Prostate gland (tissue), 2 donors: ENCODE measurements around the gene CERCAM.

Experiments
- POLR2A ChIP-seq: fragments of 450-650 bp; IDR thresholded peaks from one replicate; pipeline ENCODE4 v1.6.1; 2016; ENCODE audit warnings: antibody characterized with exemption, mild to moderate bottlenecking
- TF ChIP-seq, protein P1 (sequence below), 4 experiments: fragments of 200-600 bp in 2 of 4; fragments of 450-650 bp in 2 of 4; sonication (generic) in 2 of 4; IDR thresholded peaks; 1 replicate in 3 of 4; 2 replicates in 1 of 4; pipeline ENCODE4 v1.5.1; 2016 to 2019; ENCODE audit warnings: antibody characterized with exemption in 4 of 4, mild to moderate bottlenecking in 2 of 4, moderate library complexity in 2 of 4

DNA sequence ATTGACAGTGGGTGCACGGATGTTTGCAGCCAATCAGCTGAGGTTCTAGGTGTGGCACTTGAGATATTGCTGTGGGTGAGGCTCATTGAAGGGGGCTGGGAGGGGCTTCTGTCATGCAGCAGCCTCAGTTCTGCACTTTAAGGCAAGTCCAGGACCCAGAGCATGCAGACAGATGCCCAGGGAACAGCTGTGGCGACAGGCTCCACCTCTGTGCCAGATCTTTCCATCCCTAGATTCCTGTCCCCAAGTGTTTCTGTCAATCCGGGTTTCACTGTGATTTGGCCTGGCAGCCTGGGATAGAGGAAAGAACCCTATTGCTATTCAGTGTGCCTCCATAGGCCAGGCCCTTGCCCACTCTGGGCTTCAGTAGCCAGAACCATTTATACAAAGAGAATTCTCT lies 20.8 kb upstream of the CERCAM start:
- TF ChIP-seq, protein P1, sequence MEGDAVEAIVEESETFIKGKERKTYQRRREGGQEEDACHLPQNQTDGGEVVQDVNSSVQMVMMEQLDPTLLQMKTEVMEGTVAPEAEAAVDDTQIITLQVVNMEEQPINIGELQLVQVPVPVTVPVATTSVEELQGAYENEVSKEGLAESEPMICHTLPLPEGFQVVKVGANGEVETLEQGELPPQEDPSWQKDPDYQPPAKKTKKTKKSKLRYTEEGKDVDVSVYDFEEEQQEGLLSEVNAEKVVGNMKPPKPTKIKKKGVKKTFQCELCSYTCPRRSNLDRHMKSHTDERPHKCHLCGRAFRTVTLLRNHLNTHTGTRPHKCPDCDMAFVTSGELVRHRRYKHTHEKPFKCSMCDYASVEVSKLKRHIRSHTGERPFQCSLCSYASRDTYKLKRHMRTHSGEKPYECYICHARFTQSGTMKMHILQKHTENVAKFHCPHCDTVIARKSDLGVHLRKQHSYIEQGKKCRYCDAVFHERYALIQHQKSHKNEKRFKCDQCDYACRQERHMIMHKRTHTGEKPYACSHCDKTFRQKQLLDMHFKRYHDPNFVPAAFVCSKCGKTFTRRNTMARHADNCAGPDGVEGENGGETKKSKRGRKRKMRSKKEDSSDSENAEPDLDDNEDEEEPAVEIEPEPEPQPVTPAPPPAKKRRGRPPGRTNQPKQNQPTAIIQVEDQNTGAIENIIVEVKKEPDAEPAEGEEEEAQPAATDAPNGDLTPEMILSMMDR (IDR thresholded peaks at IDR 0.05), result no peak
- TF ChIP-seq POLR2A, result no peak
